ENCODE data around the gene NEK2. TPM values are rescaled to one million over a fixed set of nuclear protein-coding genes. Genes with fewer than 3 reads are reported as not detected.
"Not testable (repeated sequence)": the region's sequence is repeated elsewhere in the genome, so short reads cannot be mapped to it uniquely, and the experiment has no call there.

NEK2 gene
- polyA plus RNA-seq, 1 donor = 4.3 TPM

DNA sequence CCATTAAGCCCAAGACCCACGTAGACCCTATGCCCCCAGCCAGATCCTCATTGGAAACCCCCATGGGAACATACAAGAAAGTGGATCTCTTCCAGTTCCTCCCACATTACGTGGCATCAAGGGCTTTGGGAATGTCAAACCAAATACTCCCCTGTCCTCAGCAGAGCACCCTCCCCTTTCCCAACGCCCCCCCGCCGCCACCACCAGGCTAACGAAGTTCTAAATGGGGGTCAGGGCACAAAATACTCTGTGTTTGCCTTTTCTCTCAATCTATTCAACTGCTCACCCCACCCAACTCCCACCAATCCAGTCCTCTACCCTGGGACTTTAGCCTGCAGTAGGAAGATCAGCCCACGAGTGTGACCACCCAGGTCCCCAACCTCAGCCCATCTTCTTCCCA, 24.5 kb downstream of the NEK2 start:
- no peak for DNase-seq (ENCODE audit: low read depth)

DNA sequence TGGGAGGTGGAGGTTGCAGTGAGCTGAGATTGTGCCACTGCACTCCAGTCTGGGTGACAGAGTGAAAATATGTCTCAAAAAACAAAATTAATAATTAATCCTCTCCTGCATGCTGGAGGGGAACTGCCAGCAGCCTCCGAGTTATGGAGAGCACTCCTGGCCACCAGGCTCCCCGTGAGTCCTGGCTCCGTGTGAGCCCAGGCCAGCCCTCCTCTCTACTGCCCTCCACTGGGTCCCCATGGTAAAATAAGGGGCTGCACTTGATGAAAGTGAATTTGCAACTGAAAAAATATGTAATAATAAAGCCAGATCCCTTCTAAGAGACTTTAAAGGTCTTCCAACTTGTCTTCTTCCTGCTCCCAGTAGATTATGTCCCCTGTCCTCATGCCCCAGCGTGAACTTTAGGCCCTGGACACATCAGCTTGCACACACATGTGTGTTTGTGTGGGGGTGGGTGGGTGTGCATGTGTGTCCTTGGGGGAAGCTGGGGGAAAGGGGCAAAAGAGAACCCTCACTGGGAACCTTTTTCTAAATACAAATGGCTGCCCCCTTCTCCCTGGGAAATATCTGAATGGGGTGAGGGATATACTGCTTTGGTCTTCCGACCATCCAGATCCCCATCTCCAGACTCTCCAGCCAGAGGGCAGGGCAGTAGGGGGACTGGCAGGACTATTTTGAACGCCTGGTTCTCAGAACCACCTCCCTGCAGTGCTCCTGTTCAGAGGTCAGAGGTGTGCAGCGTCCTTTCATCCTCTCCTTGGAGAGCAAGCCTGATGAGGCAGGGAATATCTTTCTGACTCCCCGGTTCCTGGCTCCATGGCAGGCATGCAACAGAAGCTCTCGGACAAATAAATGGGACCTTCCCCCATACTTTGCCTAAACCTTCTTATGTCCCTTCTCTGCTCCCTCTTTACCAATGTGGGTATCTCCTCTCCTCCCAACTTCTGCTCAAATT, 26.2 kb downstream of the NEK2 start:
- no peak for DNase-seq (ENCODE audit: low read depth)

DNA sequence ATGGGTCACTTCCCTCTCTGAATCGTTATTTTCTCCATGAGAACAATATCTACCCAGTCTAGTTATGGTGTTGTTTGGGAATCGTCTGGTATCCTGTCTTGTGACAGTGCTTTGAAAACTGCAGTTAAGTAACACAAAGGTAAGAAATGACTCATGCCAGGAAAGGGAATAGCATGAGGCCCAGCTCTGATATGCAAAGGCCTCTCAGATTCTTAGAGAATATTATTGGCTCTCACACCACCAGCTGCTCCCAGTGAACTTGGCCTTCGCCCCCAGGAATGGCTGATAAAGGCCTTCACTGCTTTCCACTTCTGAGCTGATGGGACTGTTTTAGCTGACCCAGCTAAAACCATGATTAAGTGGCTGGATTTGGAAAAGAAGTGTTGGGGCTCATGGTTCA, 27.1 kb downstream of the NEK2 start:
- DNase-seq (ENCODE audit: low read depth) = no peak

DNA sequence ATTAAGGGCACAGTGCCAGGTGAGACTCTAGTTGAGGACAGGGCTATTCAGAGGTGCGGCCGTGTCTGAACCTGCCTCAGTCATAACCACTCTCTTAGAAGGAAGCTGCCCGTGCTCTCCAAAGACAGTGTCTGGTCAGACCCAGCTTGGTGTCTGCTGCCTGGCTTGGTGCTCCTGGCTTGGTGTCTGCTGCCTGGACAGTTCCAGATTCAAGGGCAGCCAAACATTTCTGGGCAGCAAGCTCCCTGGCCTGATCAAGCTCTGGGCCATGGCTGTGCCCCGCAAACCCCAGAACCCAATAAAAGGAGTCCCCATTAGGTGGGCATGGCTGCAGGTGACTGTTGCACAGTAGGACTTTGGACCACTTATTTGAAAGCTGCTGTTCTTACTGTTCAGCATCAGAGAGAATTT, 27.7 kb downstream of the NEK2 start:
- DNase-seq (ENCODE audit: low read depth) = no peak

DNA sequence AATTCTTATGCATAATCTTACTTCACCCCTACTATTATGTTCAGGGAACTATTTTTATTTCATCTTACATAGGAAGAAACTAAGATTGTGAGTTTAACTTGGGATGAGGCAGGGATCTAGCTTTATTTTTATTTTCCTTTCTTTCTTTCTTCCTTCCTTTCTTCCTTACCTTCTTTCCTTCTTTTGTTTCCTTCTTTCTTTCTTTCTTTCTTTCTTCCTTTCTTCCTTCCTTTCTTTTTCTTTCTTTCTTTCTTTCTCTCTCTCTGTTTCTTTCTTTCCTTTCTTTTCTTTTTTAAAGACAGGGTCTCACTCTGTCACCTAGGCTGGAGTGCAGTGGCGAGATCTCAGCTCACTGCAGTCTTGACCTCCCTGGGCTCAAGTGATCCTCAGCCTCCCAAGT, 28.9 kb downstream of the NEK2 start:
- DNase-seq (ENCODE audit: low read depth) = no peak

DNA sequence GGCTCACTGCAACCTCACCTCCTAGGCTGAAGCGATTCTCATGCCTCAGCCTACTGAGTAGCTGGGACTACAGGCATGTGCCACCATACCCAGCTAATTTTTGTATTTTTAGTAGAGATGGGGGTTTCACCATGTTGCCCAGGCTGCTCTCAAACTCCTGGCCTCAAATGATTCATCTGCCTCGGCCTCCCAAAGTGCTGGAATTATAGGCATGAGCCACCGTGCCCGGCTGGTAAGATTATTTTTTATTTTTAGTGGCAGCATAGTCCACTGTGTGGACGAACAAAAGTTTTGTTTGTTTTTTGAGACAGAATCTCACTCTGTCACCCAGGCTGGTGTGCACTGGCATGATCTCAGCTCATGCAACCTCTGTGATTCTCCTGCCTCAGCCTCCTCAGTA, 29.8 kb downstream of the NEK2 start:
- not testable (repeated sequence) for DNase-seq (ENCODE audit: low read depth)

DNA sequence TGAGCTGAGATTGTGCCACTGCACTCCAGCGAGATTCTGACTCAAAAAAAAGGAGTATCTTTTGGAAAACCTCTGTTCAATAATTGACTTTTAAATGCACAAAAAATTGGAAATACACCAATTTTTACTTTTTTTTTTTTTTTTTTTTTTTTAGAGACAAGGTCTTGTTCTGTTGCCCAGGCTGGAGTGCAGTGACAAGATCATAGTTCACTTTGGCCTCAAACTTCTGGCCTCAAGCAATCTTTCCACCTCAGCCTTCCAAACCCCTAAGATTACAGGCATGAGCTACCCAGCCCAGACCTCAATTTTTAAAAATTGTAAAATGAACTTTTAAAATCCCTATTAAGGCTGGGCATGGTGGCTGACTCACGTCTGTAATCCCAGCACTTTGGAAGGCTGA, 30.8 kb downstream of the NEK2 start:
- DNase-seq (ENCODE audit: low read depth) = no peak

DNA sequence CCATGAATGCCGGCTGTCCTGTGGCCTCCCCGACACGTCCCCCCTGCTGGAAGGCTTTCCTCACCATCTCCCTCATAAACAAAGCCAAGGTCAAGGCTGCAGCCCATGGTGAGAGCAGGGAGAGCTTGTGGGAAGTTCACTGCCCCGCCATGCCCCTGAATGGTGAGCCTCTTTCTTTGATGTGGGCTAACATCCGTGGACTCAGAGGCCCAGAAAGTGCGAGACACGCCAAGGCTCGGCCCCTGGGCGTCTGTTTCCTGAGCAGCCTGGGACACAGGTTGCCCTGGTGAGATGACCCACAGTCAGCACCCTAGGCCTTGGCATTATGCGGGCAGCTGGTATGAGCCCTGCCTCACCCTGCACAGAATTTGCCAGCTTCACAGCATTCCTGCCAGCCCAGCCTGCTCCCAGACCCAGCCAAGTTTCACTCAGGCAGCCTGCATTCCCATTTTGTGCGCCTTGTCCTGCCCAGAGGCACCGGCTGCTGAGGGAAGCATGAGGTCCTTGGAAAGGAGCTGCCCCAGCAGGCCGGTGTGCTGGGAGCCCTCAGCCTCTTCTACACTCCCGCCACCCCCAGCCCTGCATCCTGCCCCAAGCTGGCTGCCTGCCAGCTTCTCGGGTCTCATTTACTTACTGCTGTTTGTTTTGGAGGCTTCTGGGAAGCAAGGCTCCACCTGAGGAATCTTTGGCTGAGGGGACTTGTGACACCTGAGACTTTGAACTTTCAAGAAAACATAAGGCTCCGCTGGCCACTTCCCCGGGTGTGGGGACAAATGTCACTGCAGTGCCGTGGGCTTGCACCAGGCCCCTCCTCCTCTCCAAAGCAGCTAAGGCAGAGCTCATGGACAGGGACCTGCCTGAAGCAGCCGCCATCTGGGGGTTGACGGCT, 31.9 kb downstream of the NEK2 start:
- DNase-seq (ENCODE audit: low read depth) = no peak

DNA sequence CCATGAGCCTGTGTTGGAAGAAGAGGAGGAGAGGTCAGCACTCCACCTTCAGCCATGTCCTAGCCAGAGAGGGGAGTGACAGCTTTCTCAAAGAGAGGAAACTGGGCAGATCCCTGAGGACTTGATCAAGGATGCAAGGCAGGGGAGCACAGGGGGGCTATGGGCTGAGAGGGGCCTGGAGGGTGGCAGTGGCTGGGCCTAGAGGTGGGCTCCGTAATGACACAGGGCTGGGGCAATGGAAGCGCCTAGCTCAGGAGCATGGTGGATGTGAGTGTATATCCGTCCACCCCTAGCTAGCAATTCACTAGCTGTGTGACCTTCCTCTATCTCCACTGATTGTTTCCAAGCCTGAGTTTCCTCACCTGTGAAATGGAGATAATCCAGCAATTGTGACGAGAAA, 32.6 kb downstream of the NEK2 start:
- DNase-seq (ENCODE audit: low read depth) = no peak

DNA sequence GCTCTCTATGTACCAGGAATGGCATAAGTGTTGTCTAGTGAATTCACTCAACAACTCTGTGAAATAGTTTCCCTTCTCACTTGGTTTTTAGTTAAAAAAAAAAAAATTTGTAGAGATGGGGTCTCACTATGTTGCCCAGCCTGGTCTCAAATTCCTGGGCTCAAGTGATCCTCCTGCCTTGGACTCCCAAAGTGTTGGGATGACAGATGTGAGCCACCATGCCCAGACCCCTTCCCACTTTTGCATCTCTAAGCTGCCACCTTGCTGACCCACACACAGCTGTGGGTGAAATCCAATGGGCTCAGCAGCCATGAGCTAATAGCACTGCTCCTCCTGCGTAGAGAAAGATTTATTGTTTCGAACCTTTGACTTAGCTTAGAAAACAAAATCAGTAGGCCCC, 33.5 kb downstream of the NEK2 start:
- no peak for DNase-seq (ENCODE audit: low read depth)

DNA sequence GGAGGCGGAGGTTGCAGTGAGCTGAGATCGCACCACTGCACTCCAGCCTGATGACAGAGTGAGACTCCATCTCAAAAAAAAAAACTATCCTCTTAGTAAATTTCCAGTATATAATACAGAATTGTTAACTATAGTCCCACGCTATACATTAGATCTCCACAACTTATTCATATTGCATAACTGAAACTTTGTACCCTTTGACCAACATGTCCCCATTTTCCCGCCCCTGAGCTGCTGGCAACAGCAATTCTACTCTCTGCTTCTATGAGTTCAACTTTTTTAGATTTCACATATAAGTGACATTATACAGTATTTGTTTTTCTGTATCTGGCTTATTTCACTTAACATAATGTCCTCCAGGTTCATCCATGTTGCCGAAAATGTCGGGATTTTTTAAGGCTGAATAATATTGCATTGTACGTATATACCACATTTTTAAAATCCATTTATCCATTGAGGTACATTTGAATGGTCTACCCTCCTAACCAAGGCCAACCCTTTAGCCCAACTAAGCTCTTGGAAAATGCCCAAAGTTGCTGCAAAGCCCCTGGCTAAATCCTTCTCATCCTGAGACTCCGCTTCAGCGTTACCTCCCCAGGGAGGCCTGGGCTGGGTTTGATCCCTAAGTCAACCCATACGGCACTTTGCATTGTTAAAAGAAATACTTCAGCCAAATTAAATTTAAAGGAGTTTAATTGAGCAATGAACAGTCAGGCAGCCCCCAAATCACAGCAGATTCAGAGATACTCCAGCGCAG, 34.2 kb downstream of the NEK2 start:
- no peak for DNase-seq (ENCODE audit: low read depth)

DNA sequence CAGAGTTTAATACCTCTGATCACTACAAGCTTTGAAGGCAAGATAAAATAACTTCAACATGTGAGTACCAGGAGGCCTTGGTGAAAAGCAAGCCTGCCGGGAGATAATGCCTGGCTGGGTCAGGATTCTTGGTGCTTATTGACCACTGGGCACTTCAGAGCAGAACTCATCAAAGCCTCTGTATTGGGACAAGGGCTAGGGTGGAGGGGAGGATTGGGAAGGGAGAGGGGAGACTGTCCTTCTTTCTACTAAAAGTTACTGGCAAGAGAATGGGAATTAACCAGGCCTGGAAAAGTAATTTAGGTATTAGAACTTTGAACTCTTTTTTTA, 35.2 kb downstream of the NEK2 start:
- DNase-seq (ENCODE audit: low read depth) = no peak

DNA sequence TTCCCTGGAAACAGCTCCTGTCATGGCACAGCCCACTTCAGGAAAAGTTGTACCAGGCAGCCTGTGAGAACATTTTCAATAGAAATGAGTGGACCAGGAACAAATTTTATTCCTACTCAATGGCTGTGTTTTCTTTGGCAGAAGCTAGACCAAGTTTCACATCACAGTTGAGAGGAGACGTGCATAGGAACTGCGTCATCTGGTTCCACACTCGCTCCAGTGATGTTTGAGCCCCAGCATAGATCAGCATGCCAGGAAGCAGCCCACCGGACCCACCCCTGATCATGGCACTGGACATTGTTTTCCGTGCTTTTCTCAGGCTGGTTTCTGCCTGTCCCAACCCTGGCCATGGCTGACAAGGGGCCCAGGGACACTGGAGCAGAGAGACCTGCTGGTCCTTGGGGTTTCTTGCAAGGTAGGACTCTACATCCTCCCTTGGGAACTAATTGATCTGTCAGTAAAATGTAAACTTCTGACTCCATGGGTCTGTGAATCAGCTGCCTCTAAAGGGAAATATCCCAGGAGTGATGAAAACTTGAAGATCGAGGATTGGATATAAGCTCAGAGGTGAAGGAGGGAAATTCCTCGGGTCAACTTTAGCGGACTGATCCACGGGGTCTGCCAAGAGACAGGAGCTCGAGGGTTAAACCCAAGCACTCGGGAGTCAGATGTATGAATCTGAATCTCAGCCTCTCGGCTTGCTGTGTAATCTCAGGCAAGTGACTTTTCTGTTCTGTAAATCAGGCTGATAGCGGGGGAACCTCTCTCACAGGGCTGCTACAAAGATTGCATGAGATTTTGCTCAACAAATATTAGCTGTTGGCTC, 35.7 kb downstream of the NEK2 start:
- no peak for DNase-seq (ENCODE audit: low read depth)

DNA sequence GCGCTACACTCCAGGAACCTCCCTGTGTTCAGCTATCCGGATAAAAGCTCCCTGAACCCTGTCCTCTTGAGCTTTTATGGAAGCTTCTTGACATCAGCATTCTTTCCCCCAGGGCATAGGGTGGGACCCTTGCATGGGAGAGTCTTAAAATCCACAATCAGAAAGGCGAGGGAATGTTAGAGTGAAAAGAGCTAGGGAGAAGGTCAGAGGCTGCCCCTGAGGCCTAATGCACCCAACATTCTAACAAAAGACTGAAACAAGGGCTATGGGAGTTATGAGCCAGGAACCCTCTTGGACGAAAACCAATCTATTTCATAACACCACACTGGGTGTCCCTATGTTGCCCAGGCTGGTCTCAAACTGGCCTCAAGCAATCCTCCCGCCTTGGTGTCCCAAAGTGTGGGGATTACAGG, 36.7 kb downstream of the NEK2 start:
- no peak for DNase-seq (ENCODE audit: low read depth)

DNA sequence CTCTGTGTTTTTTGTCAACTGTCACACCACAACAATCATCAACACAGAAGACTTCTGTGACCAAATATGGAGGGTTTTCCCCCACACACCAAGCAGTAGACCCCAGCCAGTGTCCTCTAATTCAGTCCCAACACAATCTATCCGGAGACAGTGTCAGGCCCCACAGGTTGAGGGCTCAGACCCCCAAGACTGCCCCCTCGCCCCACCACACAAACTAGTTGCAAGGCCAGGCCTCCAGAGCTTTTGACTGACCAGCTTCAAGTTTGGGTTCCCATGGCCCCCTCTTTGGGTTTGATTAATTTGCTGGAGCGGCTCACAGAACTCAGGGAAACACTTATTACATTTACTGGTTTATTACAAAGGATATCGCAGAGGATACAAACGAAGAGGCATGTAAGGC, 37.2 kb downstream of the NEK2 start:
- no peak for DNase-seq (ENCODE audit: low read depth)

DNA sequence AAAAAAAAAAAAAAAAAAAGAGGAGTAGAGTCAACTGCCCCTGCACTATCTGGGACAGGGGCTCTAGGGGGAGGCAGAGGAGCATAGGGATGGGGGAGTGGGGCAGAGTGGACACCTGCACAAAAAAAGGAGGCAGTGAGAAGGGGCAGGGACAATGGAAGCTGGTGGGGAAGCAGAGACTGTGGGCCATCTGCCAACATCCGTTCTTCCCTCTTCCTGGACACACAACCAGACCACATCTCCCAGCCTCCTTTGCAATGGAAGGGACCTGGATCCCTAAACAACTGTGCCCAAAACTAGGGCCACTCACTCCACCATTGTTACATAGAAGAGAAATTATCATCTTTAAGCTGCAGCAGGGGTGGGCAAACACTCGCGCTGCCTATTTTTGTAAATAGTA, 38.4 kb downstream of the NEK2 start:
- no peak for DNase-seq (ENCODE audit: low read depth)

DNA sequence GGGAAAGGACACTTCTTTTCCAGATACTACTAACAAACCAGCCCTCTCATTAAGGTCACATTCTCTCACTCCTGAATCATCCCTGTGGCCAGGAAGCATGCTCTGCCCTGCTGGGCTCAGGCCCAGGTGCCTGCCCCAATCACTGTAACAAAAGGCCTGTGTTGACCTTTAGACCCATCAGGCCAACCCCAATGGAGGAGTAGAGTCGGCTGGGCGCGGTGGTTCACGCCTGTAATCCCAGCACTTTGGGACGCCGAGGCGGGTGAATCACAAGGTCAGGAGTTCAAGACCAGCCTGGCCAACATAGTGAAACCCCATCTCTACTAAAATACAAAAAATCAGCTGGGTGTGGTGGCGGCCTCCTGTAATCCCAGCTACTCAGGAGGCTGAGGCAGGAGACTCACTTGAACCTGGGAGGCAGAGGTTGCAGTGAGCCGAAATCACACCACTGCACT, 38.8 kb downstream of the NEK2 start:
- not testable (repeated sequence) for DNase-seq (ENCODE audit: low read depth)

DNA sequence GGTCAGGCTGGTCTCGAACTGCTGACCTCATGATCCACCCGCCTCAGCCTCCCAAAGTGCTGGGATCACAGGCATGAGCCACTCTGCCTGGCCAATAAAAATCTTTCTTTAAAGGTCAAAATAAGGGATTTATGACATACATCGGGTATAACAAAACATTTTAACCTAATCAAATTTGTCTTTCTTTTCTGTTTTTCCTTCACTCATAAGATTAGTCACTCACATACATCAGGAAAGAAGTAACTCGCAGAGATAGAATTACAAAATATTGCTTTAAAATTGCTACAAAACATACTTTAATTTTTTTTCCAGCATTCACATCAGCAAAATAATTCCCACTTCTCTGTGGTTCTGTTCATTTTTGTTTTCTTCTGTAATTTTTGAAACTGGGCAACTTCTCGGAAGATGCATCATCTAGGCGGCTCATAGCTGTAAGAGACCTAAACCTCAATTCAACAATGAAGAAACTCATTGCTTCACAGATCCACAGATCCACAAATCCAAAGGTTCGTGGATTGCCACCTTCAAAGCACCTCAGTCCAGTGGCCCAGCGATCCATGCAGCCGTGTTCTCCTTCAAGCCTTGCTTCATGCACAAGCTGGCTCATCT, 39.7 kb downstream of the NEK2 start:
- DNase-seq (ENCODE audit: low read depth) = no peak

DNA sequence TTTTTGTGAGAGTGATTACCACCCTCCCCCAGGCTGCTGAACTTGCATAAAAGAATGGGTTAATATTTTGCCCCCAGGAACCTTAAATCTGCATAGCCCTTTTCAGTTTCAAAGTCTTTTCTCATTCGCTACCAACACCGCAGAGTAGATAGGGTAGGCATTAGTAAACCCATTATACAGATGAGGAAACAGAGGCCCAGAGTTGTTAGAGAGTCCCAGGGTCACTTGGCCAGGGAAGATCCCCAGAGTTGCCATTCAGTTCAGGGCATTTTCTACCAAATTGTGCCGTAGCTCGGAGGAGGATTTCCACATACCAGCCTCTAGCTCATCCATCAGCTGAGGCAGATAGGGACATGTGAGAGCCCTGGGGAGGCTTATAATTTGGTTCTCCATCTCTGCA, 40.5 kb downstream of the NEK2 start:
- no peak for DNase-seq (ENCODE audit: low read depth)

DNA sequence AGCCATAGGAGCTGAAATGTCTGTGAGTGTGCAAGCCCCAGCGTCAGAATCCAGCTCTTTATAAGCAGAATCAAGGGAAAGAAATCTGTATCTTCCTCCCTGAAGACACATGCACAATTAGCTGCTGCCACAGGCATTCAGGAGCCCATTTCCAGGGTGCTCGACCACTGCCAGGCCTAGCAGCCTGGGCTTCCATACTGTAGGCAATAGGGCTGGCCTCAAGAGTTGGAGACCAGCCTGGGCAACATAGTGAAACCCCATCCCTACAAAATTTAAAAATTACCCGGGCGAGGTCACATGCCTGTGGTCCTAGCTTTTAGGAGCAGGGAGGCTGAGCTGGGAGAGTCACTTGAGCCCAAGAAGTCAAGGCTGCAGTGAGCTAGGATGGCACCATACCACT, 41.0 kb downstream of the NEK2 start:
- no peak for DNase-seq (ENCODE audit: low read depth)

DNA sequence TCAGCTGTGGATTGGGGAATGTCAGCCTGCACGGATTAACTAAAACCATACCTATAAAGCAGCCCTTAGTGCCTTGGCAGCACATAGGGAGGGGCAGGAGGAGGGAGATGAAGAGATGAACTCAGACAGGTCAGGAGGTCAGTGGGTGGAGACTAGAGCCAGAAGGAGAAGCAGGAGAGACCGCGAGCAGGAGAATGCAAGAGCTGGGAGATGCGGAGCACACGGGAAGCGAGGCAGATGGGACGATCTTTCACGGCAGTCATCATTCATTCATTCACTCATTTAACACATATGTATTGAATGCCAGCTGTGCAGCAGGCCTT, 41.9 kb downstream of the NEK2 start:
- DNase-seq (ENCODE audit: low read depth) = no peak
